Colonic mucosa (tissue), 4 donors: Measurements from ENCODE around the gene ITPKB. TPM values are rescaled to one million over a fixed set of nuclear protein-coding genes. Genes with fewer than 3 reads are reported as not detected.

Experiments
- DNase-seq: peaks from one replicate; pipeline ENCODE4 v3.0.0-alpha.2; 2020
- H3K27ac ChIP-seq: fragments of 200-600 bp; one replicate; pipeline ENCODE4 v1.8.0; 2021
- H3K27me3 ChIP-seq: fragments of 200-600 bp; one replicate; pipeline ENCODE4 v1.8.0; 2021
- H3K36me3 ChIP-seq: fragments of 200-600 bp; one replicate; pipeline ENCODE4 v1.8.0; 2021
- H3K4me1 ChIP-seq: fragments of 200-600 bp; one replicate; pipeline ENCODE4 v1.8.0; 2021; ENCODE audit warnings: mild to moderate bottlenecking
- H3K4me3 ChIP-seq: fragments of 200-600 bp; one replicate; pipeline ENCODE4 v1.8.0; 2021
- H3K9ac ChIP-seq, 2 donors: one replicate each; pipeline ENCODE4 v1.7.0; 2013; ENCODE audit warnings: control low read depth in 2 of 2, low read depth in 2 of 2, low read length in 2 of 2
- H3K9me3 ChIP-seq: fragments of 200-600 bp; one replicate; pipeline ENCODE4 v1.8.0; 2021
- intact Hi-C: fragments of 100-400 bp; cut with DNase I; formaldehyde crosslinking; loops from one replicate; pipeline ENCODE4 v1.14.1; 2022
- total RNA-seq, 2 donors: library from RNA; stranded (reverse); fragmentation: NEBNext Ultra II Directional in 1 of 2; extraction: Animal tissue kit (Norgen Biotek cat#: 25700) in 1 of 2; gene quantifications; one replicate each; pipeline ENCODE4 v1.2.1, GENCODE V29; 2021
- TF ChIP-seq, protein P1 (sequence below): fragments of 200-600 bp; IDR thresholded peaks from one replicate; pipeline ENCODE4 v1.8.0; 2022; ENCODE audit warnings: antibody characterized with exemption, mild to moderate bottlenecking
- donor health status: healthy.
- donor health status: DM: no; HTN: no; CAD: no.
- donor health status: DM: no; HTN: no; CAD: no.

Gene ITPKB
- total RNA-seq, 2 donors from 2014 or later = 11.6 to 16.9 TPM

DNA sequence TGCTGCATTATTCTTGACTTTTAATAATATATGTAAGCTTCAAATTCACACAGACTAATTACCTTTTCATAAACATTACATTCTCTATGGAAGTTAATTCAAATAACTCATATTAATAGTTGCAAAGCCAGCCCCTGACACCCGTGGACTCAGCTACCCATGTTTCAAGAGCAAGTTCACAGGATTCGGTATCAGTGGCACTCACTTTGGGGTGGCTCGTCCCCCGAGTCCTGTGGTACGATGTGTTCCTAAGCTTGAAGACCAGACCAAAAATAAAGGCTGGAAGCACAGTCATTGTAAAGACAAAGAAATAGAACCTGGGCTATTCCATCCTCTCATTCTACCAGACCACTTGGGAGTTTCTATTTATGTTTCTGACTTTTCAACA lies 70.9 kb downstream of the ITPKB start:
- no peak overlapping the region for H3K9ac ChIP-seq
- no peaks in the 10 kb centered on the region for H3K9me3 ChIP-seq
- no peak overlapping the region for H3K4me3 ChIP-seq
- H3K27ac ChIP-seq = no peak overlapping the region
- H3K27me3 ChIP-seq = no peaks in the 10 kb centered on the region
- no peak for DNase-seq
- H3K36me3 ChIP-seq = no peaks in the 10 kb centered on the region
- intact Hi-C loops = no loop called here
- peaks cover 4% of the 10 kb centered on the region for H3K4me1 ChIP-seq
- TF ChIP-seq, protein P1, sequence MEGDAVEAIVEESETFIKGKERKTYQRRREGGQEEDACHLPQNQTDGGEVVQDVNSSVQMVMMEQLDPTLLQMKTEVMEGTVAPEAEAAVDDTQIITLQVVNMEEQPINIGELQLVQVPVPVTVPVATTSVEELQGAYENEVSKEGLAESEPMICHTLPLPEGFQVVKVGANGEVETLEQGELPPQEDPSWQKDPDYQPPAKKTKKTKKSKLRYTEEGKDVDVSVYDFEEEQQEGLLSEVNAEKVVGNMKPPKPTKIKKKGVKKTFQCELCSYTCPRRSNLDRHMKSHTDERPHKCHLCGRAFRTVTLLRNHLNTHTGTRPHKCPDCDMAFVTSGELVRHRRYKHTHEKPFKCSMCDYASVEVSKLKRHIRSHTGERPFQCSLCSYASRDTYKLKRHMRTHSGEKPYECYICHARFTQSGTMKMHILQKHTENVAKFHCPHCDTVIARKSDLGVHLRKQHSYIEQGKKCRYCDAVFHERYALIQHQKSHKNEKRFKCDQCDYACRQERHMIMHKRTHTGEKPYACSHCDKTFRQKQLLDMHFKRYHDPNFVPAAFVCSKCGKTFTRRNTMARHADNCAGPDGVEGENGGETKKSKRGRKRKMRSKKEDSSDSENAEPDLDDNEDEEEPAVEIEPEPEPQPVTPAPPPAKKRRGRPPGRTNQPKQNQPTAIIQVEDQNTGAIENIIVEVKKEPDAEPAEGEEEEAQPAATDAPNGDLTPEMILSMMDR = no peak

DNA sequence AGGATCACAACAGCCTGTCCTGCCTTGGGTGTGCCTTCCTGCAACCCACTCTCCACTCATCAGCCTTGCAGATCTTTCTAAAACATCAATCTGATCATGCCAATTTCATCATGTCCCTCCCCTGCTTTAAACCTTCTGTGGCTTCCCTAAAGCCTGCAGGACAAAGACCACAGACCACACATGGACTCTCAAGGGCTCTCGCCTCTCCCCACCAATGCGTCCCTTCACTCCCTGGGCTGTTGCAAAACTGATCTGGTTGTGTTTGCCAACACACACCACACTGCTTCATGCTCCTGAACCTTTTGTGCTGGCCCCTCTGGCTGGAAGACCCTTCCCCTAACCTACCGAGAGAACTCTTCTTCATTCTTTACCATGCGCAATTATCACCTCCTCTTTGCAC lies 72.4 kb downstream of the ITPKB start:
- H3K4me3 ChIP-seq = no peak overlapping the region
- H3K27ac ChIP-seq = no peak overlapping the region
- H3K9me3 ChIP-seq = no peaks in the 10 kb centered on the region
- H3K27me3 ChIP-seq = no peaks in the 10 kb centered on the region
- no peak overlapping the region for H3K9ac ChIP-seq
- H3K4me1 ChIP-seq = no peaks in the 10 kb centered on the region
- no peak for DNase-seq
- H3K36me3 ChIP-seq = no peaks in the 10 kb centered on the region
- TF ChIP-seq, protein P1 = no peak
- intact Hi-C loops = no loop called here

DNA sequence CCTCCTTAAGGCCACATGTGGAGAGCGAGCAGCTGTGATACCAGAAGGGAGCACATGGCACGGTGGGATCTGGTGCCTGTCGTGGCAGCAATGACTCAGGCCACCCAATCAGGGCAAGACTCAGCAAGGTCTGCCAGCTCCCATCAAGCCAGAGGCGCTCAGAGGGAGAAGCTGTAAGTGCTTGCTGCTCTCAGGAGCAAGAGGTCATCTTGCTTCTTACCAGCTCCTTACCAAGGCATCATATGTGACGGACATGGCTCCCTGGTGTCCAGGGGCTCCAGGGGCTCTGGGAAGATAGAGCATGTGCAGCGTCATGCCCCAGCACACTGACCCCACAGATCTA lies 72.9 kb downstream of the ITPKB start:
- intact Hi-C loops = no loop called here
- no peaks in the 10 kb centered on the region for H3K27me3 ChIP-seq
- H3K9me3 ChIP-seq = no peaks in the 10 kb centered on the region
- H3K9ac ChIP-seq = no peak overlapping the region
- no peaks in the 10 kb centered on the region for H3K4me1 ChIP-seq
- H3K4me3 ChIP-seq = no peak overlapping the region
- DNase-seq = no peak
- no peak overlapping the region for H3K27ac ChIP-seq
- no peaks in the 10 kb centered on the region for H3K36me3 ChIP-seq
- TF ChIP-seq, protein P1 = no peak

DNA sequence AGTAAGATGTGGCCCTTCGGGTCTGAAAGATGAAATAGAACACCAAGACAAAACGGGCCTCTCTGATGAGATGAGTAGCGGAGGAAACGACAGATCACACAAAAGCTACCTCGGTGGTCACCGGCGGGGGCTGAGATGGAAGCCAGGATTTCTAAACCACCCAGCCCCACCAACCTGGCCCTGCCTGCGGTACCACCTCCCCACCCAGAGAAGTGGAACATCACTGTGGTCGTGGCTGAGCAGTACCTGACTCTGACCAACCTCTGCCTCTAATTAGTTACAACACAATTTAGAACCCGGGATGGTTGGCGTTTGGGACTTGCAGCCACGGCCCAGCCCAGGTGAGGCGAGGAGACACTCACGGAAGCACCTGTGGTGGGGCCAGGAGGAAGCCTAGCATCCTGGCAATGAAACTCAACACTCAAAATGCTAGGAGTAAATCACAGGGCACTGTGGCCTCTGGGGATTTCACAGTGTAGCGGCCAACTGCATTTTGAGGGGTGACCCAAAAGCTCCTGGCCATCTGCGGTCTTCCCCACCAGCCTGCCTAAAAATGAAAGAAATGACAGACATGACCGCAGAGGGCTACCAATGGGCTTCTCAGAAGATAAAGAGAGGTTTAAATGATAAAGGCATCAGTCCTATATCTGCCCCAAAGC lies 73.4 kb downstream of the ITPKB start:
- Histone ChIP-seq H3K4me1 (no peaks in the 10 kb centered on the region), H3K9me3 (no peaks in the 10 kb centered on the region), H3K27me3 (no peaks in the 10 kb centered on the region), H3K27ac (no peak overlapping the region), H3K9ac (peak overlapping the region in 1 of 2 donors; percentile 31), H3K36me3 (no peaks in the 10 kb centered on the region), H3K4me3 (no peak overlapping the region)
- TF ChIP-seq, protein P1 = no peak
- no peak for DNase-seq
- intact Hi-C loops = no loop called here

DNA sequence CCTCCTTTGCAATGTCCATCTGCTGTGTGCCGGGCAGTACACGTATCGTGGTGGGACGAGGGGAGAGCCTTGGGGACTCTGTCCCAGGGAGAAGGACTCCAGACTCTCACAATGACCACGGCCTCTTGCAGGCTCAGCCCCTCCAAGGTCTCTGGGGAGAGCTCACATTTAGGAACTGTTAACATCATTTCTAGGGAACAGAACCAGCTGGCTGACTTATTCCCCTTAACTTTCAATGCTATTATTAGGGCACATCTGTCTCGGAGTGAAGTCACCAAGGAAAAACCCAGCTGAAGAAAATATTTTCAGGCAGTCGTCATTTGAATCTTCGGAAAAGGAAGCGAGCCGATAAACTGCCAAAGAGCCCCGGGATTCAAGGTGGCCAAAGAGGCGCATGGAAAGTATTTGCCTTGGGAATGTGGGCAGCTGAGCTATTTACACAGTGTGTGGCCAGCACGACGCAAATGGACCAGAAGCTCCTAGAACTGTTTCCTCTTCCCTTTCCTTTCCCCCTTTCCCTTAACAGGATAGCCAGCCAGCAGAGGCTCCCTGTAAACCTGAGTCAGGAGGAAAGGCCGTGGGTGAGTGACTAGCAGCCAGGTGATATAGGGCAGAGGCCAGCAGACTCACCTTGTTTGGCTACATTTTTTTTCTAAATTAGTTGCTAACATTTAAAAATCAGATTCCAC lies 74.5 kb downstream of the ITPKB start:
- H3K4me1 ChIP-seq = no peaks in the 10 kb centered on the region

More for the DNA sequence above, 74.5 kb downstream of the ITPKB start:
- H3K4me3 ChIP-seq = no peak overlapping the region
- intact Hi-C loops = no loop called here
- no peaks in the 10 kb centered on the region for H3K36me3 ChIP-seq
- H3K9me3 ChIP-seq = no peaks in the 10 kb centered on the region
- no peaks in the 10 kb centered on the region for H3K27me3 ChIP-seq
- no peak for DNase-seq
- peak overlapping the region in 1 of 2 donors; percentile 63 for H3K9ac ChIP-seq
- TF ChIP-seq, protein P1 = no peak
- H3K27ac ChIP-seq = peak overlapping the region; percentile 43
